GM03348 (cell line): ENCODE data around the gene SYNM.

ENCODE experiments used
- DNase-seq: peaks from one replicate; pipeline ENCODE4 v3.0.0; 2012; ENCODE audit warnings: low spot score

Gene SYNM

GRCh38 chr15:99123713-99124451, 19.0 kb downstream of the SYNM start:
- DNase-seq = peak; percentile 93

- DNase-seq = no peak
These were observed 19.8 kb downstream of the SYNM start for GRCh38 chr15:99124641-99125040.

- DNase-seq = no peak
These were observed 20.4 kb downstream of the SYNM start for GRCh38 chr15:99125061-99125891.

GRCh38 chr15:99126131-99126588, 21.3 kb downstream of the SYNM start:
- DNase-seq = no peak

- DNase-seq = no peak
These were observed 22.1 kb downstream of the SYNM start for GRCh38 chr15:99126930-99127329.

- DNase-seq = no peak
These were observed 22.9 kb downstream of the SYNM start for GRCh38 chr15:99127773-99128172.

GRCh38 chr15:99128411-99128810, 23.5 kb downstream of the SYNM start:
- no peak for DNase-seq

- DNase-seq = no peak
These were observed 24.8 kb downstream of the SYNM start for GRCh38 chr15:99129644-99130043.

- DNase-seq = no peak
These were observed 25.4 kb downstream of the SYNM start for GRCh38 chr15:99130314-99130713.

GRCh38 chr15:99130765-99131440, 26.0 kb downstream of the SYNM start:
- no peak for DNase-seq

- DNase-seq = no peak
These were observed 26.7 kb downstream of the SYNM start for GRCh38 chr15:99131441-99132023.

- no peak for DNase-seq
These were observed 27.2 kb downstream of the SYNM start for GRCh38 chr15:99132122-99132521.

- DNase-seq = no peak
These were observed 27.9 kb downstream of the SYNM start for GRCh38 chr15:99132634-99133287.

GRCh38 chr15:99134317-99134821, 29.5 kb downstream of the SYNM start:
- DNase-seq = no peak

GRCh38 chr15:99135194-99135593, 30.3 kb downstream of the SYNM start:
- no peak for DNase-seq

GRCh38 chr15:99137111-99137546, 32.2 kb downstream of the SYNM start:
- no peak for DNase-seq

- DNase-seq = no peak
These were observed 33.0 kb downstream of the SYNM start for GRCh38 chr15:99137877-99138276.

- DNase-seq = no peak
These were observed 33.7 kb downstream of the SYNM start for GRCh38 chr15:99138491-99138982.

- no peak for DNase-seq
These were observed 34.4 kb downstream of the SYNM start for GRCh38 chr15:99139276-99139675.

- no peak for DNase-seq
These were observed 35.7 kb downstream of the SYNM start for GRCh38 chr15:99140590-99140989.

GRCh38 chr15:99141943-99142342, 37.1 kb downstream of the SYNM start:
- no peak for DNase-seq
